CD4-positive, CD25-positive, alpha-beta regulatory T cell (primary cell): ENCODE measurements around the gene COQ5. TPM values are rescaled to one million over a fixed set of nuclear protein-coding genes. Genes with fewer than 3 reads are reported as not detected.
A peak's percentile ranks its signal among the peaks of the same experiment; 100 is the strongest.

Experiments used
- ATAC-seq, 2 donors: fragments of 150-1000 bp; cut with Tn5 transposase; one replicate each; pipeline ENCODE4 v1.10.0; 2021; ENCODE audit warnings: low read depth in 2 of 2, moderate number of reproducible peaks in 2 of 2, moderate library complexity in 1 of 2
- DNase-seq, 3 donors: peaks; one replicate each; pipeline versions ENCODE4 v3.0.0 to v3.0.0-alpha.2; 2012 to 2022; ENCODE audit warnings: mixed read lengths in 1 of 3
- H3K27ac ChIP-seq: one replicate; pipeline ENCODE4 v1.7.0; 2013; ENCODE audit warnings: mild to moderate bottlenecking, low read length; ENCODE audit not compliant: insufficient read depth, poor library complexity, severe bottlenecking
- H3K27me3 ChIP-seq: one replicate; pipeline ENCODE4 v1.7.0; 2013; ENCODE audit warnings: low read length; ENCODE audit not compliant: control insufficient read depth, insufficient read depth
- H3K36me3 ChIP-seq: one replicate; pipeline ENCODE4 v1.7.0; 2013; ENCODE audit warnings: mild to moderate bottlenecking, low read length, moderate library complexity; ENCODE audit not compliant: control insufficient read depth, insufficient read depth
- H3K4me1 ChIP-seq: 2 replicates; pipeline ENCODE4 v1.7.0; 2013; ENCODE audit warnings: mild to moderate bottlenecking, low read length; ENCODE audit not compliant: insufficient read depth, control insufficient read depth, poor library complexity, severe bottlenecking
- H3K4me3 ChIP-seq: one replicate; pipeline ENCODE4 v1.7.0; 2013; ENCODE audit warnings: low read depth, mild to moderate bottlenecking, low read length, moderate library complexity
- H3K9me3 ChIP-seq, 2 experiments: 1 replicate in 1 of 2; 2 replicates in 1 of 2; pipeline ENCODE4 v1.7.0; 2013; ENCODE audit warnings: low read length in 2 of 2, mild to moderate bottlenecking in 1 of 2, moderate library complexity in 1 of 2; ENCODE audit not compliant: control insufficient read depth in 2 of 2
- H3K27ac Mint-ChIP-seq, 3 donors: one replicate each; pipeline ENCODE4 v1.8.0; 2020 to 2022; ENCODE audit warnings: mild to moderate bottlenecking in 3 of 3, mixed read lengths in 3 of 3, moderate library complexity in 2 of 3
- H3K27me3 Mint-ChIP-seq: one replicate; pipeline ENCODE4 v1.8.0; 2022; ENCODE audit warnings: mild to moderate bottlenecking, mixed read lengths
- H3K36me3 Mint-ChIP-seq: one replicate; pipeline ENCODE4 v1.8.0; 2020; ENCODE audit warnings: mixed read lengths
- H3K4me1 Mint-ChIP-seq, 4 donors: one replicate each; pipeline ENCODE4 v1.8.0; 2020 to 2022; ENCODE audit warnings: mixed read lengths in 4 of 4, mild to moderate bottlenecking in 1 of 4
- H3K4me3 Mint-ChIP-seq, 4 donors: one replicate each; pipeline ENCODE4 v1.8.0; 2020 to 2022; ENCODE audit warnings: mild to moderate bottlenecking in 4 of 4, mixed read lengths in 4 of 4, moderate library complexity in 3 of 4
- H3K9me3 Mint-ChIP-seq, 7 donors: one replicate each; pipeline ENCODE4 v1.8.0; 2020 to 2022; ENCODE audit warnings: mixed read lengths in 7 of 7, mild to moderate bottlenecking in 3 of 7, moderate library complexity in 2 of 7
- polyA plus RNA-seq, 4 donors: library from polyadenylated mRNA; unstranded; fragments of 300-500 nt; fragmentation: Illumina TruSeq; gene quantifications; one replicate each; pipeline ENCODE4 v1.2.3, GENCODE V29; 2021
- total RNA-seq: library from RNA; stranded (reverse); gene quantifications from one replicate; pipeline ENCODE4 v1.2.3, GENCODE V29; 2022

COQ5 gene
- total and polyA plus RNA-seq, 5 donors from 2014 or later: 11.5 to 67.4 (median 45.8) TPM

- Mint-ChIP-seq H3K27ac (no peak overlapping the region), H3K9me3 (no peaks in the 10 kb centered on the region), H3K36me3 (peaks cover 33% of the 10 kb centered on the region), H3K4me1 (peaks cover 0 to 28% (median 22%) of the 10 kb centered on the region in 4 donors), H3K4me3 (peak overlapping the region in 1 of 4 donors; percentile 73), H3K27me3 (no peaks in the 10 kb centered on the region)
- no peak overlapping the region for H3K4me3 ChIP-seq
- H3K27me3 ChIP-seq: no peaks in the 10 kb centered on the region
- H3K27ac ChIP-seq: no peak overlapping the region
- H3K36me3 ChIP-seq: peaks cover 86% of the 10 kb centered on the region
- peaks cover 9% of the 10 kb centered on the region for H3K4me1 ChIP-seq
- no peaks in the 10 kb centered on the region for H3K9me3 ChIP-seq
- DNase-seq (no peak), ATAC-seq (no peak)
These were observed 66.8 kb downstream of the COQ5 start for GRCh38 chr12:120462099-120462640.

DNA sequence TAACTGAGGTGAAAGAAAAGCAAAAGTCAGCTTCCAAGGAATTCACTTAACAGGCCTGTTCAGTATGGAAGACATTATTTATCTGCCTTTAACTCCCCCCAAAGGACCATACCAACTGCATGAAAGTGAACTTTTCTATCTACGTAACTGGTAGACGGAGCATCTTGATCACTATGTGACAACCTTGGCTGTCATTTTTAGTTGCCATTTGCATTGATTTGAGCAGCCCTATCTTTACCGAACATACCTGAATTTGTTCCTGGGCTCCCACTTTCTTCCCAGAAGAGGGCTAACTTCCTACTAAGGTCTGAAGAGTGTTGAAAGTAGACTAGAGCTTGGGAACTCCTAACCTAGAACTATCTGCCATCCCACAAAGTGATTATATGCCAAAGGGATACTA, 68.8 kb downstream of the COQ5 start:
- no peak for DNase-seq
- Histone ChIP-seq H3K9me3 (no peaks in the 10 kb centered on the region), H3K4me1 (no peaks in the 10 kb centered on the region), H3K36me3 (peaks cover 83% of the 10 kb centered on the region), H3K27ac (no peak overlapping the region), H3K4me3 (no peak overlapping the region), H3K27me3 (no peaks in the 10 kb centered on the region)
- Mint-ChIP-seq H3K27me3 (no peaks in the 10 kb centered on the region), H3K9me3 (no peaks in the 10 kb centered on the region), H3K4me1 (peaks cover 0 to 17% (median 5%) of the 10 kb centered on the region in 4 donors), H3K4me3 (no peak overlapping the region), H3K36me3 (peaks cover 42% of the 10 kb centered on the region), H3K27ac (no peak overlapping the region)
- ATAC-seq: no peak

GRCh38 chr12:120457133-120457532, 71.8 kb downstream of the COQ5 start:
- peaks cover 0 to 12% (median 9%) of the 10 kb centered on the region in 4 donors for H3K4me1 Mint-ChIP-seq
- no peaks in the 10 kb centered on the region for H3K9me3 ChIP-seq
- DNase-seq (peak in 1 of 3 donors; percentile 23), ATAC-seq (no peak)
- H3K36me3 ChIP-seq: peaks cover 56% of the 10 kb centered on the region
- no peaks in the 10 kb centered on the region for H3K4me1 ChIP-seq
- no peak overlapping the region for H3K4me3 ChIP-seq
- H3K27ac ChIP-seq: no peak overlapping the region
- no peaks in the 10 kb centered on the region for H3K27me3 ChIP-seq
- H3K36me3 Mint-ChIP-seq: peaks cover 26% of the 10 kb centered on the region
- H3K27me3 Mint-ChIP-seq: no peaks in the 10 kb centered on the region
- peak overlapping the region in 1 of 3 donors; percentile 51 for H3K27ac Mint-ChIP-seq
- no peaks in the 10 kb centered on the region for H3K9me3 Mint-ChIP-seq
- H3K4me3 Mint-ChIP-seq: no peak overlapping the region

DNA sequence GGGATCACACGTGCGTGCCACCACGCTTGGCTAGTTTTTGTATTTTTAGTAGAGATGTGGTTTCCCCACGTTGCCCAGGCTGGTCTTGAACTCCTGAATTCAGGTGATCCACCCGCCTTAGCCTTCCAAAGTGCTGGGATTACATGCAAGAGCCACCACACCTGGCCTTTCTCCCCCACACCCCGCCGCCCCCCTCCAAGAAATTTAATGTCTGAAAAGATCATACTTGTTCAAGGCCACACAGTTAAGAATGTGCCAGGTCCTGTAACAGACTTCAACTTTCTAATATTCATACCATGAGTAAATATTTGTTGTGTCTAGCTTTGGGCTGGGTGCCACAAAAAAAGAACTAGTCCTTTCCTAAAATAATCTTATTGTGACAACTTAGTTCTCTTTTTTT, 73.7 kb downstream of the COQ5 start:
- Histone ChIP-seq H3K4me1 (no peaks in the 10 kb centered on the region), H3K9me3 (no peaks in the 10 kb centered on the region), H3K4me3 (no peak overlapping the region), H3K27me3 (no peaks in the 10 kb centered on the region), H3K27ac (no peak overlapping the region), H3K36me3 (peaks cover 45% of the 10 kb centered on the region)
- Mint-ChIP-seq H3K27ac (no peak overlapping the region), H3K27me3 (no peaks in the 10 kb centered on the region), H3K4me3 (no peak overlapping the region), H3K9me3 (no peaks in the 10 kb centered on the region), H3K4me1 (peaks cover 0 to 12% (median 9%) of the 10 kb centered on the region in 4 donors), H3K36me3 (peaks cover 24% of the 10 kb centered on the region)
- ATAC-seq (no peak), DNase-seq (no peak)

DNA sequence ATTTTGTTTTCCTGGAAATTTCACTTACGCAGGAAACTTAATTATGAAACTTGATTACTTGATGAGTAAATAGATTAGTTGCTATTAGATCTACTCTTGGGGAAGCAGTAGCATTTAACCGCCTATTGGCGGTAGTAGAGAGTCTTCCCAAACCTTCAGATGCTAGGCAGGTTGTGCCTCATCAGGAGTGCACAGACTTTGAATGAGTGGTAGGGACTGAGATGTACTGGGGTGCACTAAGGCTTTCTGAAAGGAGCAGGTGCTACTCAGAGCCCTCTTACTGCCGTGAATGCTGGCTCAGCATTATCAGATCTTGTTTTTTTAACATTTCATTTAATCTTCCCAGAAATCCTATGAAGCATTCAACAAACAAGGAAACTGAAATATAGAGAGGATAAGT, 75.0 kb downstream of the COQ5 start:
- Mint-ChIP-seq H3K4me3 (peak overlapping the region in 1 of 4 donors; percentile 26), H3K27ac (peak overlapping the region in 2 of 3 donors; percentile 46 to 52), H3K4me1 (peaks cover 0 to 15% (median 11%) of the 10 kb centered on the region in 4 donors), H3K27me3 (no peaks in the 10 kb centered on the region), H3K9me3 (no peaks in the 10 kb centered on the region), H3K36me3 (peaks cover 17% of the 10 kb centered on the region)
- H3K4me1 ChIP-seq: no peaks in the 10 kb centered on the region
- H3K4me3 ChIP-seq: no peak overlapping the region
- peaks cover 35% of the 10 kb centered on the region for H3K36me3 ChIP-seq
- H3K9me3 ChIP-seq: no peaks in the 10 kb centered on the region
- peak overlapping the region; percentile 19 for H3K27ac ChIP-seq
- ATAC-seq (peak; percentile 85 to 86), DNase-seq (peak in 2 of 3 donors; percentile 45 to 60)
- no peaks in the 10 kb centered on the region for H3K27me3 ChIP-seq

Other genes starting within 250 kb of the COQ5 start
- gene RNU4-2, start 237.3 kb downstream of the COQ5 start, total RNA-seq: 12,754 TPM
- gene RNU4-2, start 237.3 kb downstream of the COQ5 start, polyA plus RNA-seq: 100 to 1,000 TPM in 1 of 4 donors, 10 to 100 TPM in 1, not detected in 2; 49.3 to 132 TPM
- 1,793 TPM for gene RNU4-1, start 235.9 kb downstream of the COQ5 start, total RNA-seq
- gene RNU4-1, start 235.9 kb downstream of the COQ5 start, polyA plus RNA-seq: not detected
- gene SIRT4, start 226.8 kb downstream of the COQ5 start, total RNA-seq: 0.79 TPM
- 1 to 10 TPM in 3 of 4 donors, not detected in 1; 1.1 to 2.8 (median 1.2) TPM for gene SIRT4, start 226.8 kb downstream of the COQ5 start, polyA plus RNA-seq
- not detected for gene PLA2G1B, start 201.4 kb downstream of the COQ5 start, total RNA-seq
- under 1 TPM in 1 of 4 donors, not detected in 3; 0.44 TPM for gene PLA2G1B, start 201.4 kb downstream of the COQ5 start, polyA plus RNA-seq
- not detected for gene MSI1, start 160.0 kb downstream of the COQ5 start, total RNA-seq
- not detected for gene MSI1, start 160.0 kb downstream of the COQ5 start, polyA plus RNA-seq
- gene COX6A1, start 91.0 kb downstream of the COQ5 start, total RNA-seq: 169 TPM
- 1,000 to 10,000 TPM in 2 of 4 donors, 100 to 1,000 TPM in 2; 939 to 1,218 (median 1,022) TPM for gene COX6A1, start 91.0 kb downstream of the COQ5 start, polyA plus RNA-seq
- gene TRIAP1, start 82.8 kb downstream of the COQ5 start, total RNA-seq: 19.2 TPM
- 10 to 100 TPM; 43.6 to 61.1 (median 47.6) TPM for gene TRIAP1, start 82.8 kb downstream of the COQ5 start, polyA plus RNA-seq
- gene GATC, start 82.7 kb downstream of the COQ5 start, total RNA-seq: 30.2 TPM
- 10 to 100 TPM; 13.7 to 19.9 (median 16.9) TPM for gene GATC, start 82.7 kb downstream of the COQ5 start, polyA plus RNA-seq
- 138 TPM for gene SRSF9, start 59.4 kb downstream of the COQ5 start, total RNA-seq
- gene SRSF9, start 59.4 kb downstream of the COQ5 start, polyA plus RNA-seq: 100 to 1,000 TPM; 167 to 193 (median 191) TPM
- 99.0 TPM for gene DYNLL1, start 33.0 kb downstream of the COQ5 start, total RNA-seq
- gene DYNLL1, start 33.0 kb downstream of the COQ5 start, polyA plus RNA-seq: 100 to 1,000 TPM; 480 to 692 (median 547) TPM
- gene RNF10, start 5.2 kb upstream of the COQ5 start, total RNA-seq: 434 TPM
- gene RNF10, start 5.2 kb upstream of the COQ5 start, polyA plus RNA-seq: 100 to 1,000 TPM; 106 to 150 (median 114) TPM
- 32.3 TPM for gene POP5, start 52.2 kb upstream of the COQ5 start, total RNA-seq
- gene POP5, start 52.2 kb upstream of the COQ5 start, polyA plus RNA-seq: 10 to 100 TPM; 71.2 to 88.4 (median 79.0) TPM
- gene CABP1, start 111.5 kb upstream of the COQ5 start, total RNA-seq: not detected
- gene CABP1, start 111.5 kb upstream of the COQ5 start, polyA plus RNA-seq: not detected
- 28.2 TPM for gene MLEC, start 158.0 kb upstream of the COQ5 start, total RNA-seq
- 10 to 100 TPM; 41.0 to 61.4 (median 44.7) TPM for gene MLEC, start 158.0 kb upstream of the COQ5 start, polyA plus RNA-seq
- gene UNC119B, start 181.3 kb upstream of the COQ5 start, total RNA-seq: 10.9 TPM
- 1 to 10 TPM; 6.6 to 9.4 (median 8.0) TPM for gene UNC119B, start 181.3 kb upstream of the COQ5 start, polyA plus RNA-seq
- gene ACADS, start 196.7 kb upstream of the COQ5 start, total RNA-seq: 10.9 TPM
- 10 to 100 TPM; 26.6 to 29.8 (median 27.4) TPM for gene ACADS, start 196.7 kb upstream of the COQ5 start, polyA plus RNA-seq